ENCODE data around the gene TLR10. TPM values are rescaled to one million over a fixed set of nuclear protein-coding genes. Genes with fewer than 3 reads are reported as not detected.

Gene TLR10
- total and polyA plus RNA-seq, 2 donors (not counting 3 experiments of a cell fraction or from before 2014, with no cell fraction given) = not detected

DNA sequence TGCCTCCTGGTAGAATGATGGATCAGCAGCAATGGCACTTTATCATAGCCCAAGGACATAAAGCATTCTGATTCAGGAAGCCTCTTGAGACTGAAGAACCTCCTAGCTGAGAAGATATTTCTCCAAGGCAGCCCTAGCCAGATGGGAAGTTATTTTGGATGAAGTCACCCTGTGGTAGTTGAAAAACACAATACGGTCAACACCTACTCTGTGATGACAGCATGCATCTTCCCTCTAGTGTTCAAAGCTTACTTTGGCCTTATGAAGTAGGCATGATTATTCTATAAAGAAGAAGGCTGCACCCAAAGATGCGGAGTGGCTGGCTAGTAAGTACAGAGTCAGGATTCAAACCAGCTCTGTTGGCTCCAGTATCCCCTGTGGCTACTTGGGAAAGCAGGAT is 47.9 kb downstream of the TLR10 start:
- no peak overlapping the region for H3K27ac ChIP-seq (ENCODE audit: insufficient read depth, low read depth, low read length)
- H3K9me3 ChIP-seq (replicated peaks; ENCODE audit: control insufficient read depth, insufficient read depth, low read length) = no peaks in the 10 kb centered on the region
- no peak overlapping the region for H3K4me3 ChIP-seq (replicated peaks in 1 of 3; ENCODE audit: insufficient read depth in 1 of 3, low read depth in 1 of 3, low read length in 3 of 3)
- H3K4me1 ChIP-seq (ENCODE audit: control insufficient read depth, extremely low read depth, insufficient read depth, low read length) = no peaks in the 10 kb centered on the region
- POLR2A ChIA-PET = no interaction called here
- DNase-seq (ENCODE audit: low read depth, low spot score) (no peak), FAIRE-seq (no peak)
- intact Hi-C loops (cut with micrococcal nuclease) = loop anchor here (10.0 kb wide), 1 partner anchor 230 kb away; no protein-coding TSS in a partner anchor
- H3K9ac ChIP-seq (replicated peaks; ENCODE audit: extremely low read depth, insufficient read depth, low read length) = no peak overlapping the region
- TF ChIP-seq EZH2 (IDR thresholded peaks at IDR 0.05; ENCODE audit: borderline replicate concordance, low read depth, low read length, severe bottlenecking) (no peak), JUN (IDR thresholded peaks at IDR 0.05; ENCODE audit: borderline replicate concordance, insufficient read depth, insufficient read length, low read depth) (no peak), FOS (IDR thresholded peaks at IDR 0.05; ENCODE audit: borderline replicate concordance, insufficient read depth, low read length) (no peak), GATA2 (IDR thresholded peaks at IDR 0.05; ENCODE audit: insufficient read depth, insufficient read length, low read depth, low read length) (no peak), MYC (IDR thresholded peaks at IDR 0.05; ENCODE audit: low read depth, low read length) (no peak)
- TF ChIP-seq, protein P1, sequence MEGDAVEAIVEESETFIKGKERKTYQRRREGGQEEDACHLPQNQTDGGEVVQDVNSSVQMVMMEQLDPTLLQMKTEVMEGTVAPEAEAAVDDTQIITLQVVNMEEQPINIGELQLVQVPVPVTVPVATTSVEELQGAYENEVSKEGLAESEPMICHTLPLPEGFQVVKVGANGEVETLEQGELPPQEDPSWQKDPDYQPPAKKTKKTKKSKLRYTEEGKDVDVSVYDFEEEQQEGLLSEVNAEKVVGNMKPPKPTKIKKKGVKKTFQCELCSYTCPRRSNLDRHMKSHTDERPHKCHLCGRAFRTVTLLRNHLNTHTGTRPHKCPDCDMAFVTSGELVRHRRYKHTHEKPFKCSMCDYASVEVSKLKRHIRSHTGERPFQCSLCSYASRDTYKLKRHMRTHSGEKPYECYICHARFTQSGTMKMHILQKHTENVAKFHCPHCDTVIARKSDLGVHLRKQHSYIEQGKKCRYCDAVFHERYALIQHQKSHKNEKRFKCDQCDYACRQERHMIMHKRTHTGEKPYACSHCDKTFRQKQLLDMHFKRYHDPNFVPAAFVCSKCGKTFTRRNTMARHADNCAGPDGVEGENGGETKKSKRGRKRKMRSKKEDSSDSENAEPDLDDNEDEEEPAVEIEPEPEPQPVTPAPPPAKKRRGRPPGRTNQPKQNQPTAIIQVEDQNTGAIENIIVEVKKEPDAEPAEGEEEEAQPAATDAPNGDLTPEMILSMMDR (IDR thresholded peaks at IDR 0.05; ENCODE audit: extremely low read depth in 1 of 2, insufficient read depth in 1 of 2, low read depth in 1 of 2, low read length in 2 of 2) = no peak
- TF ChIP-seq, protein P2, sequence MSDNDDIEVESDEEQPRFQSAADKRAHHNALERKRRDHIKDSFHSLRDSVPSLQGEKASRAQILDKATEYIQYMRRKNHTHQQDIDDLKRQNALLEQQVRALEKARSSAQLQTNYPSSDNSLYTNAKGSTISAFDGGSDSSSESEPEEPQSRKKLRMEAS (IDR thresholded peaks at IDR 0.05; ENCODE audit: insufficient read depth, insufficient read length) = no peak
- H3K36me3 ChIP-seq (ENCODE audit: control insufficient read depth in 2 of 2, extremely low read depth in 1 of 2, insufficient read depth in 2 of 2, low read length in 2 of 2) = no peaks in the 10 kb centered on the region
- dilution Hi-C loops (cut with MboI; ENCODE audit: extremely low pct_ligation_motif_present, low sequenced_read_pairs) = no loop called here
- H4K20me1 ChIP-seq (replicated peaks; ENCODE audit: control insufficient read depth, extremely low read depth, insufficient read depth, low read length) = no peaks in the 10 kb centered on the region
- H3K79me2 ChIP-seq (ENCODE audit: control insufficient read depth, insufficient read depth, low read length) = no peaks in the 10 kb centered on the region
- no peak overlapping the region for H3K4me2 ChIP-seq (ENCODE audit: insufficient read depth, low read length)
- H3K27me3 ChIP-seq (ENCODE audit: control insufficient read depth in 2 of 2, insufficient read depth in 2 of 2, low read length in 2 of 2) = peaks cover 0 to 4% of the 10 kb centered on the region in 2 experiments
- H2AFZ ChIP-seq (ENCODE audit: low read depth, low read length) = no peak overlapping the region
- no TSS peak for BruUV-seq (replicated peaks)
- CTCF ChIA-PET = interaction anchor here (1.0 to 2.0 kb wide), 6 partner anchors 60 to 672 kb away, joined by 3 to 14 read pairs (median 4); no protein-coding TSS in a partner anchor
- no peaks in the 10 kb centered on the region for H3K9me1 ChIP-seq (replicated peaks; ENCODE audit: control insufficient read depth, extremely low read depth, insufficient read depth, low read length)

Measured in endothelial cell of umbilical vein (primary cell).